ENCODE measurements around the gene POMGNT1.

POMGNT1 gene

GRCh38 chr1:46193285-46193684 is 4.9 kb downstream of the POMGNT1 start:
- DNase-seq (ENCODE audit: extremely low read depth, low read depth) = no peak
- TF ChIP-seq CTCF (IDR thresholded peaks at IDR 0.05; ENCODE audit: low read depth, low read length) = no peak

- no peak for TF ChIP-seq CTCF (IDR thresholded peaks at IDR 0.05; ENCODE audit: low read depth, low read length)
- no peak for DNase-seq (ENCODE audit: extremely low read depth, low read depth)
Measured at GRCh38 chr1:46192171-46192570, 6.1 kb downstream of the POMGNT1 start.

- TF ChIP-seq CTCF (IDR thresholded peaks at IDR 0.05; ENCODE audit: low read depth, low read length) = no peak
- DNase-seq (ENCODE audit: extremely low read depth, low read depth) = no peak
Measured at GRCh38 chr1:46191033-46191701, 7.1 kb downstream of the POMGNT1 start.

GRCh38 chr1:46190539-46190938 is 7.7 kb downstream of the POMGNT1 start:
- TF ChIP-seq CTCF (IDR thresholded peaks at IDR 0.05; ENCODE audit: low read depth, low read length) = no peak
- DNase-seq (ENCODE audit: extremely low read depth, low read depth) = no peak

GRCh38 chr1:46188295-46189030 is 9.8 kb downstream of the POMGNT1 start:
- no peak for DNase-seq (ENCODE audit: extremely low read depth, low read depth)
- peak; percentile 10 for TF ChIP-seq CTCF (IDR thresholded peaks at IDR 0.05; ENCODE audit: low read depth, low read length)

- TF ChIP-seq CTCF (IDR thresholded peaks at IDR 0.05; ENCODE audit: low read depth, low read length) = no peak
- no peak for DNase-seq (ENCODE audit: extremely low read depth, low read depth)
Measured at GRCh38 chr1:46187106-46187869, 10.9 kb downstream of the POMGNT1 start.

GRCh38 chr1:46186076-46186475 is 12.2 kb downstream of the POMGNT1 start:
- TF ChIP-seq CTCF (IDR thresholded peaks at IDR 0.05; ENCODE audit: low read depth, low read length) = no peak
- no peak for DNase-seq (ENCODE audit: extremely low read depth, low read depth)
